ENCODE results near the gene OTULIN.

OTULIN gene

GRCh38 chr5:14744296-14745187, 80.0 kb downstream of the OTULIN start:
- DNase-seq, result no peak

GRCh38 chr5:14745188-14745563, 80.7 kb downstream of the OTULIN start:
- no peak for DNase-seq

GRCh38 chr5:14745753-14746152, 81.2 kb downstream of the OTULIN start:
- DNase-seq, result no peak

- DNase-seq, result no peak
Observed at GRCh38 chr5:14748180-14748900, 83.8 kb downstream of the OTULIN start.

All from NCI-H446 (cell line).